ENCODE data around the gene MPL.
A peak's percentile ranks its signal among the peaks of the same experiment; 100 is the strongest.

MPL gene

GRCh38 chr1:43337588-43337987 lies at the start of gene MPL:
MPL (plus strand) TSS chr1:43337818; CDS start chr1:43337849, 31 bp downstream.
- DNase-seq = no peak

- no peak for DNase-seq
These were observed 49.4 kb upstream of the MPL start for GRCh38 chr1:43288058-43288784.

GRCh38 chr1:43288785-43289706 lies 48.6 kb upstream of the MPL start:
- DNase-seq = no peak

- DNase-seq = no peak
These were observed 45.4 kb upstream of the MPL start for GRCh38 chr1:43292216-43292615.

DNA sequence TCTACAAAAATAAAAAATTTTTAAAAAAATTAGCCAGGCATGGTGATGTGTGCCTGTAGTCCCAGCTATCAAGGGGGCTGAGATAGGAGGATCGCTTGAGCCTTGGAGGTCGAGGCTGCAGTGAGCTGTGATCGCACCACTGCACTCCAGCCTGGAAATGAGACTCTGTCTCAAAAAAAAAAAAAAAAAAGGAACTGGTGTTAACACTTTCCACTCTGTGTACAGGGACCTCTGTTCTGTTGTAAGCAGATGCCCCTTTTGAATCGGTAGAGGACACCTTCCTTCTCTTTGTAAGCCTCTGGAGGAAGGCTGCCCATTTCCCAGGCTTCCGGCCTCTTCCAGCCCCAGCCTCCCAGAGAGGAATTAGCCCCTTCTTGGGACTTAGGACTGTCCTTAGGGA lies 44.9 kb upstream of the MPL start:
- DNase-seq = no peak

GRCh38 chr1:43293176-43293575 lies 44.4 kb upstream of the MPL start:
- no peak for DNase-seq

- DNase-seq = peak; percentile 25
These were observed 43.5 kb upstream of the MPL start for GRCh38 chr1:43293896-43294760.

GRCh38 chr1:43294761-43295160 lies 42.9 kb upstream of the MPL start:
- no peak for DNase-seq

DNA sequence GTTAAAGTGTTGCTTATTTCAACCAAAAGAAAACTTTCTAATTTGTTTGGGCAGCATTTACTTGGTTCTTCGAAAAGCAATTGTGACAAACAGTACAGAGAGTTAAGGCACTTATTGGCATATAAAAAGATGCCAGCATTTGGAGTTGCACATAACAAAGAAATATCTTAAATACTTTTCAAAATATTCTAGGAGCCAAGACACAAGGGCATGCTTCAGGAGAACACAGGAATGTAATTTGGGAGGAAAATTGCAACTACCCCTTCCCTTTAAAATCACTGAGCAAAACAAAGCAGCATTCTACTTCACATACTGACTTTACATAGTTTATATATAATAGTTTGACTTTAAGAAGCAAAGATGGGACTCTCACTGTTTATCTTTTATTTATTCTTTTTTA lies 41.4 kb upstream of the MPL start:
- DNase-seq = no peak

DNA sequence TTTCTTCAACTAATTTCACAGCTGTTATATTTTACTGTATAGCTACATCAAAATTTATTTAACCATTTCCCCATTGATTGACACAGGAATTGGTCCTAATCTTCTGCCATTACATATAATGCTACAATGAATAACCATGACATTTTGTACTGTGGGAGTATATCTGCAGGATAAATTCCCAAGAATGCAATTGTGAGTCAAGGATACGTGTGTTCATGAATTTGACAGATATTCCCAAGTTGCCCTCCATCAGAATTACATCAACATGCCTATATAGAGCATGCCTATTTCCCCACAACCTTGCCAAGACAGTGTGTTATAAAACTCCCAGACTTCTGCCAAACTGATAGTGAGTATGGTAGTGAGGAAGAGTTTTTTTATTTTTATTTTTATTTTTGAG lies 39.6 kb upstream of the MPL start:
- no peak for DNase-seq

DNA sequence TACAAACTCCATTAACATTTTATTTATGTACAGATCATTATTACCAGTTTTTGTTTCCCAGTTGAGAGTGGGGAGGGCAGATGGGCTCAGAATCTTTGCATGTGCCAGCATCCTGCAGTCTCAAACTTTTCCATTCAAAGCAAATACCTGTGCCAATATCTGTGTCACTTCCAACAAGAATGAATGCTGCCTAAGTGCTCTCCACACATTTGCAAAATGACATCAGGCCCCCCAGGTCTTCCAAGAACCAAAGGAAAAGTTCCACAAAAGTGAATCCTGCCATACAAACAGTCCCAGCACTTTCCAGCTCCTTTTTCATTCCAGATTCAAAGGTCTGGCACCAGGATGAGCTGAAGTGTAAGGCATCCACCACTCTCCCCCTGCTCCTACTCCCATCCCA lies 38.5 kb upstream of the MPL start:
- no peak for DNase-seq

GRCh38 chr1:43300378-43301094 lies 37.1 kb upstream of the MPL start, which contains the start of gene TIE1:
TIE1 (plus strand) TSS chr1:43300982; CDS start chr1:43301072, 90 bp downstream.
- no peak for DNase-seq

DNA sequence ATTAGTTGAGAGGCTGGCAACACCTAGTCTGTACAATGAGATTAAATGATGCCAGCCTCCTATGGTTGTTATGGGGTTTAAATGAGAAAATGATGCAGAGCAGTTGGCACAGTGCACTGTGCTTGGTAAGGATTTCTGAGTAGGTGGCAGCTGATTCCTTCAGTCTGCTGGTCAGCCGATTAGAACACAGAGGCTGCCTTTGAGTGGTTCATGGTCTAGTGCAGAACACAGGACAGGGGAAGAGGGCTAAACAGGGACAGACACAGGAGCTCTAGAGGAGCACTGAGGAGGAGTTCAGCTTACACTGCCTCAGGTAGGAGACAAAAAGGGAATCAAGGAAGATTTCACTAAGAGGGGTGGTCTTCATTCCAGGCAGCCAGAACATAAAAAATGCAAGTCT lies 35.4 kb upstream of the MPL start:
- no peak for DNase-seq

DNA sequence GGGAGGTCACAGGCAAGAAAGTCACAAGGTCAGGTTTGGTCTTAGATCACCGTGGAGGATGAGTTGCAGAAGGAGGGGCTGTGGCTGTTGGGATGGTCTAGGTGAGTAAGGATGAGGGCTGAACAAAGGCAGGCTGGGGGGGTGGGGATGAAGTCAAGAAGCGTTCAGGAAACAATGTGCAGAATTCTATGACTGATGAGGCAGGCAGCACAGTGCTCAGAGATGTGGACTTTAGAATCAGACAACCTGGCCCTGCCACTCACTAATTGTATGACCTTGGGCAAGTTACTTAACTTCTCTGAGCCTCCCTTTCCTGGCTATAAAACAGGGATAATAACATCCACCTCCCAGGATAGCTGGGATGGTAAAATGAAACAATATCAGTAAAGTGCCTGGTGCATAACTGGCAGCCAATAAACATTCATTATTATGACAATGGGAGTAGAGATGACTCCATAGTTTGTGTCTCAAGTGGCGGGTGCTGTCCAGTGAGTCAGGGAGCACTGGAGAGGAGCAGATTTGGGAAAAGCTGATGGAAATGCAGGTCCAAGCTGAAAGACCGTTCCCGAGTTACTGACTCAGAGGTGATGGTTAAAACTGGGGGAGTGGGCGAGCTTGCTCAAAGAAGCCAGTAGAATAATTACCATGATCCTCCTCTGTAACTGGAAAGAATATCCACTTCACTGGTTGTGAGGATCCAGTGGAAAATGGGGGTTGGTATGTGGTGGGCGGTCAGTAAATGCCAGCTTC lies 34.7 kb upstream of the MPL start:
- DNase-seq = no peak

GRCh38 chr1:43303471-43304313 lies 33.9 kb upstream of the MPL start:
- no peak for DNase-seq

GRCh38 chr1:43304314-43304681 lies 33.3 kb upstream of the MPL start:
- no peak for DNase-seq

DNA sequence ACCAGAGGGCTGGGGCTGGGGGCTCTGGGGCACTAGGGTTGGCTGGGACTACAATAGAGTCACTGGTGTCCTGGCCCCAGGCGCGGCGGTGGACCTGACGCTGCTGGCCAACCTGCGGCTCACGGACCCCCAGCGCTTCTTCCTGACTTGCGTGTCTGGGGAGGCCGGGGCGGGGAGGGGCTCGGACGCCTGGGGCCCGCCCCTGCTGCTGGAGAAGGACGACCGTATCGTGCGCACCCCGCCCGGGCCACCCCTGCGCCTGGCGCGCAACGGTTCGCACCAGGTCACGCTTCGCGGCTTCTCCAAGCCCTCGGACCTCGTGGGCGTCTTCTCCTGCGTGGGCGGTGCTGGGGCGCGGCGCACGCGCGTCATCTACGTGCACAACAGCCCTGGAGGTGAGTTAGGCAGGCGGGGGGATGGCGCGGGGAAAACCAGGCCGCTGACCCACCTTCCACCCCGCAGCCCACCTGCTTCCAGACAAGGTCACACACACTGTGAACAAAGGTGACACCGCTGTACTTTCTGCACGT lies 32.8 kb upstream of the MPL start:
- DNase-seq = no peak

GRCh38 chr1:43305461-43305860 lies 32.2 kb upstream of the MPL start:
- DNase-seq = no peak

- no peak for DNase-seq
These were observed 31.5 kb upstream of the MPL start for GRCh38 chr1:43305926-43306687.
